PC-3 (cell line): ENCODE results near the gene ANTKMT.

ENCODE experiments used
- EZH2 ChIP-seq: fragments of 300-600 bp; sonication (generic); IDR thresholded peaks from one replicate; pipeline ENCODE4 v1.6.1; 2017; ENCODE audit warnings: antibody characterized with exemption, mild to moderate bottlenecking, low read length; ENCODE audit not compliant: unreplicated experiment
- EZH2phosphoT487 ChIP-seq: fragments of 300-600 bp; sonication (generic); IDR thresholded peaks from 2 replicates; pipeline ENCODE4 v1.6.1; 2018; ENCODE audit warnings: mild to moderate bottlenecking, antibody characterized with exemption, low read length, borderline replicate concordance
- TF ChIP-seq, protein P1 (sequence below): fragments of 300-600 bp; sonication (generic); conservative IDR thresholded peaks from 2 replicates; pipeline ENCODE4 v1.5.1; 2017; ENCODE audit warnings: antibody characterized with exemption, low read depth, mild to moderate bottlenecking, low read length

DNA sequence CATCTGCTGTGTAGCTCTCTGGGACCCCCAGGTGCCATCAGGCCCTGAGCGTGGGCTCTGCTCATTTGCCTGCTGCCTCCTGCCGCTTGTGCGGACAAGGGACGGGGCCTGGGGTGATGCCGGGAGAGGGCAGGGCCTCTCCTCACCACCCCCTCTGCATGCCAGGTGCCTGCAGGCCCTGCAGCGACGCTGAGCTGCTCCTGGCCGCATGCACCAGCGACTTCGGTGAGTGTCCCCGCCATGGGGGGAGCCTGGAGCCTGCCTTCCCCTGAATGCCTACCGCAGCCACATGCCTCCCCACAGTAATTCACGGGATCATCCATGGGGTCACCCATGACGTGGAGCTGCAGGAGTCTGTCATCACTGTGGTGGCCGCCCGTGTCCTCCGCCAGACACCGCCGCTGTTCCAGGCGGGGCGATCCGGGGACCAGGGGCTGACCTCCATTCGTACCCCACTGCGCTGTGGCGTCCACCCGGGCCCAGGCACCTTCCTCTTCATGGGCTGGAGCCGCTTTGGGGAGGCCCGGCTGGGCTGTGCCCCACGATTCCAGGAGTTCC lies 4.1 kb upstream of the ANTKMT start:
- TF ChIP-seq, protein P1, sequence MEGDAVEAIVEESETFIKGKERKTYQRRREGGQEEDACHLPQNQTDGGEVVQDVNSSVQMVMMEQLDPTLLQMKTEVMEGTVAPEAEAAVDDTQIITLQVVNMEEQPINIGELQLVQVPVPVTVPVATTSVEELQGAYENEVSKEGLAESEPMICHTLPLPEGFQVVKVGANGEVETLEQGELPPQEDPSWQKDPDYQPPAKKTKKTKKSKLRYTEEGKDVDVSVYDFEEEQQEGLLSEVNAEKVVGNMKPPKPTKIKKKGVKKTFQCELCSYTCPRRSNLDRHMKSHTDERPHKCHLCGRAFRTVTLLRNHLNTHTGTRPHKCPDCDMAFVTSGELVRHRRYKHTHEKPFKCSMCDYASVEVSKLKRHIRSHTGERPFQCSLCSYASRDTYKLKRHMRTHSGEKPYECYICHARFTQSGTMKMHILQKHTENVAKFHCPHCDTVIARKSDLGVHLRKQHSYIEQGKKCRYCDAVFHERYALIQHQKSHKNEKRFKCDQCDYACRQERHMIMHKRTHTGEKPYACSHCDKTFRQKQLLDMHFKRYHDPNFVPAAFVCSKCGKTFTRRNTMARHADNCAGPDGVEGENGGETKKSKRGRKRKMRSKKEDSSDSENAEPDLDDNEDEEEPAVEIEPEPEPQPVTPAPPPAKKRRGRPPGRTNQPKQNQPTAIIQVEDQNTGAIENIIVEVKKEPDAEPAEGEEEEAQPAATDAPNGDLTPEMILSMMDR, result no peak
- TF ChIP-seq EZH2phosphoT487 (no peak), EZH2 (no peak)
